Measurements from ENCODE around the gene GPATCH4.

Gene GPATCH4

DNA sequence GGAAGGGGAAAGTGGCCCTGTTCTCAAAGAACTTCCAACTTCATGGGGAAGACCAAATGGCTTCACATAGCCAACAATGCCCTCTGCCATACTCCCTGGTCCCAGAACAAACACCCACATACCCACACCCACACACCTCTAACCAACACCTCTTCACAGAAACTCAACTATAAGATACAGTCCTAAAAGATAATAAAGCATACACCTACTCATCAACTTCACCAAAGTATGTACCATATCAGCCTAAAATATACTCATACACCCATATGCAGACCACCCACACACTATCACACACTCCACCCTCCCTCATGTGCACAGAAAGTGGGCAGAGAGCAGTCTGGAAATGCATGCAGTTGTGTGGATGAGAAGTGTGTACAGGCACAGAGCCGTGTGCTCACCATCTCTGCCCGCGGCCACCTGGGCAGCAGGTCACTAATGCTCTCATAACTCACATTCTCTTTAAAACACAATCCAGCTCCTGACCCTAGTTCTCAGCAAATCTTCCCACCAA, 56.6 kb downstream of the GPATCH4 start:
- DNase-seq = no peak
